SK-N-SH treated with all-trans-retinoic acid at 6 μM for 48 hours (cell line): ENCODE data around the gene ITGA5.

Experiments
- ATAC-seq: fragments of 200-7000 bp; cut with Tn5 transposase; 3 replicates; pipeline ENCODE4 v1.9.1; 2020; ENCODE audit warnings: mild to moderate bottlenecking, moderate library complexity
- ARNTL ChIP-seq: fragments of 450-650 bp; formaldehyde crosslinking; IDR thresholded peaks from 2 replicates; pipeline ENCODE4 v1.5.0; 2020; ENCODE audit warnings: low read depth, mild to moderate bottlenecking, moderate library complexity, borderline replicate concordance
- BACH2 ChIP-seq: fragments of 250-450 bp; sonication (Bioruptor Pico); IDR thresholded peaks from 2 replicates; pipeline ENCODE4 v1.9.0; 2021; ENCODE audit warnings: mild to moderate bottlenecking, borderline replicate concordance
- CREB5 ChIP-seq: fragments of 250-450 bp; sonication (Bioruptor Pico); IDR thresholded peaks from 2 replicates; pipeline ENCODE4 v1.5.1; 2020; ENCODE audit warnings: low read depth, mild to moderate bottlenecking, moderate library complexity
- CSDC2 ChIP-seq: fragments of 250-450 bp; sonication (Bioruptor Pico); IDR thresholded peaks from 2 replicates; pipeline ENCODE4 v1.5.0; 2020; ENCODE audit warnings: mild to moderate bottlenecking, moderate library complexity
- CSRNP3 ChIP-seq: fragments of 250-450 bp; sonication (Bioruptor Pico); IDR thresholded peaks from 2 replicates; pipeline ENCODE4 v1.5.1; 2021; ENCODE audit warnings: mild to moderate bottlenecking, moderate library complexity
- GLIS3 ChIP-seq: fragments of 250-450 bp; sonication (Bioruptor Pico); IDR thresholded peaks from 2 replicates; pipeline ENCODE4 v1.5.0; 2020; ENCODE audit warnings: mild to moderate bottlenecking, moderate library complexity
- ISL1 ChIP-seq: fragments of 250-450 bp; sonication (Bioruptor Pico); IDR thresholded peaks from 2 replicates; pipeline ENCODE4 v2.1.2; 2022; ENCODE audit warnings: mild to moderate bottlenecking, moderate library complexity
- OSR1 ChIP-seq: fragments of 250-450 bp; sonication (Bioruptor Pico); IDR thresholded peaks from 2 replicates; pipeline ENCODE4 v1.8.0; 2022; ENCODE audit warnings: moderate library complexity, mild to moderate bottlenecking, inconsistent platforms
- POU6F1 ChIP-seq: fragments of 250-450 bp; sonication (Bioruptor Pico); IDR thresholded peaks from 2 replicates; pipeline ENCODE4 v1.8.0; 2021; ENCODE audit warnings: low read depth, mild to moderate bottlenecking, moderate library complexity, borderline replicate concordance
- PPARA ChIP-seq: fragments of 250-450 bp; sonication (Bioruptor Pico); IDR thresholded peaks from 2 replicates; pipeline ENCODE4 v1.5.0; 2020; ENCODE audit warnings: mild to moderate bottlenecking, borderline replicate concordance
- RARB ChIP-seq: fragments of 250-450 bp; sonication (Bioruptor Pico); IDR thresholded peaks from 2 replicates; pipeline ENCODE4 v1.8.0; 2021; ENCODE audit warnings: mild to moderate bottlenecking, moderate library complexity
- SNAI2 ChIP-seq: fragments of 250-450 bp; sonication (Bioruptor Pico); IDR thresholded peaks from 2 replicates; pipeline ENCODE4 v1.5.0; 2020; ENCODE audit warnings: mild to moderate bottlenecking, moderate library complexity
- TCF4 ChIP-seq: fragments of 250-450 bp; sonication (Bioruptor Pico); IDR thresholded peaks from 2 replicates; pipeline ENCODE4 v1.8.0; 2021; ENCODE audit warnings: mild to moderate bottlenecking, moderate library complexity, borderline replicate concordance
- TOX ChIP-seq: fragments of 250-450 bp; sonication (Bioruptor Pico); IDR thresholded peaks from 2 replicates; pipeline ENCODE4 v1.8.0; 2021; ENCODE audit warnings: mild to moderate bottlenecking, moderate library complexity, borderline replicate concordance
- ZFP3 ChIP-seq: fragments of 250-450 bp; sonication (Bioruptor Pico); IDR thresholded peaks from 2 replicates; pipeline ENCODE4 v1.5.0; 2020; ENCODE audit warnings: mild to moderate bottlenecking, moderate library complexity
- ZFP30 ChIP-seq: fragments of 450-650 bp; formaldehyde crosslinking; IDR thresholded peaks from 2 replicates; pipeline ENCODE4 v1.5.0; 2022; ENCODE audit warnings: mild to moderate bottlenecking, moderate library complexity
- ZNF565 ChIP-seq: fragments of 450-650 bp; formaldehyde crosslinking; conservative IDR thresholded peaks from 2 replicates; pipeline ENCODE4 v1.5.0; 2020; ENCODE audit warnings: low read depth, mild to moderate bottlenecking, moderate library complexity
- ZNF70 ChIP-seq: fragments of 450-650 bp; formaldehyde crosslinking; IDR thresholded peaks from 2 replicates; pipeline ENCODE4 v1.5.0; 2020; ENCODE audit warnings: mild to moderate bottlenecking, moderate library complexity
- ZNF8 ChIP-seq: fragments of 450-650 bp; formaldehyde crosslinking; IDR thresholded peaks from 2 replicates; pipeline ENCODE4 v1.5.0; 2020; ENCODE audit warnings: mild to moderate bottlenecking, moderate library complexity

ITGA5 gene

GRCh38 chr12:54428050-54429013 lies 9.3 kb upstream of the ITGA5 start (continued):
- no peak for TF ChIP-seq POU6F1 (CRISPR knock-in tag)

GRCh38 chr12:54427106-54427505 lies 8.0 kb upstream of the ITGA5 start:
- TF ChIP-seq RARB (CRISPR knock-in tag) = no peak
- no peak for TF ChIP-seq ISL1
- TF ChIP-seq PPARA (CRISPR knock-in tag) = no peak
- TF ChIP-seq GLIS3 (CRISPR knock-in tag) = no peak
- TF ChIP-seq ZNF8 (CRISPR knock-in tag) = no peak
- no peak for TF ChIP-seq TCF4
- TF ChIP-seq ZNF565 = no peak
- TF ChIP-seq POU6F1 (CRISPR knock-in tag) = no peak
- TF ChIP-seq, all 23 proteins: peak for 0
- no peak for ATAC-seq

- no peak for ATAC-seq
- no peak for TF ChIP-seq TCF4
- no peak for TF ChIP-seq ZFP30 (CRISPR knock-in tag)
- TF ChIP-seq ZFP3 = no peak
- no peak for TF ChIP-seq ZNF70
- TF ChIP-seq CREB5 (CRISPR knock-in tag) = no peak
Measured at GRCh38 chr12:54426690-54427089, 7.6 kb upstream of the ITGA5 start.

GRCh38 chr12:54425702-54426101 lies 6.6 kb upstream of the ITGA5 start:
- no peak for TF ChIP-seq PPARA (CRISPR knock-in tag)
- TF ChIP-seq CREB5 (CRISPR knock-in tag) = no peak
- TF ChIP-seq CSDC2 (CRISPR knock-in tag) = no peak
- TF ChIP-seq POU6F1 (CRISPR knock-in tag) = no peak
- TF ChIP-seq RARB (CRISPR knock-in tag) = no peak
- no peak for TF ChIP-seq BACH2 (CRISPR knock-in tag)
- TF ChIP-seq OSR1 = no peak
- no peak for TF ChIP-seq ARNTL (CRISPR knock-in tag)
- no peak for TF ChIP-seq TOX (CRISPR knock-in tag)
- no peak for TF ChIP-seq CSRNP3
- no peak for TF ChIP-seq ZNF8 (CRISPR knock-in tag)
- TF ChIP-seq GLIS3 (CRISPR knock-in tag) = no peak
- TF ChIP-seq SNAI2 = no peak
- TF ChIP-seq, all 23 proteins: peak for 0
- ATAC-seq = no peak
